Measurements from ENCODE around the gene ADGRV1.
"Not testable (repeated sequence)": the region's sequence is repeated elsewhere in the genome, so short reads cannot be mapped to it uniquely, and the experiment has no call there.

The ADGRV1 gene

GRCh38 chr5:90549729-90550275 lies 8.8 kb upstream of the ADGRV1 start:
- no peak for DNase-seq

- DNase-seq: no peak
Measured at GRCh38 chr5:90550963-90551362, 7.6 kb upstream of the ADGRV1 start.

- no peak for DNase-seq
Measured at GRCh38 chr5:90551376-90551775, 7.2 kb upstream of the ADGRV1 start.

GRCh38 chr5:90553711-90554110 lies 4.9 kb upstream of the ADGRV1 start:
- no peak for DNase-seq

GRCh38 chr5:90554358-90555006 lies 4.1 kb upstream of the ADGRV1 start:
- no peak for DNase-seq

- DNase-seq: no peak
Measured at GRCh38 chr5:90555666-90556065, 2.9 kb upstream of the ADGRV1 start.

- DNase-seq: no peak
Measured at GRCh38 chr5:90557391-90557790, 1.2 kb upstream of the ADGRV1 start.

GRCh38 chr5:90557871-90558270 lies 726 bp upstream of the ADGRV1 start:
- no peak for DNase-seq

GRCh38 chr5:90560771-90561170 lies 2.2 kb downstream of the ADGRV1 start:
- DNase-seq: no peak

- no peak for DNase-seq
Measured at GRCh38 chr5:90561766-90562165, 3.2 kb downstream of the ADGRV1 start.

- no peak for DNase-seq
Measured at GRCh38 chr5:90562341-90562740, 3.7 kb downstream of the ADGRV1 start.

GRCh38 chr5:90563108-90563507 lies 4.5 kb downstream of the ADGRV1 start:
- no peak for DNase-seq

GRCh38 chr5:90565491-90565890 lies 6.9 kb downstream of the ADGRV1 start:
- DNase-seq: no peak

- no peak for DNase-seq
Measured at GRCh38 chr5:90569084-90569483, 10.5 kb downstream of the ADGRV1 start.

GRCh38 chr5:90570034-90570433 lies 11.4 kb downstream of the ADGRV1 start:
- no peak for DNase-seq

GRCh38 chr5:90571147-90571773 lies 12.7 kb downstream of the ADGRV1 start:
- DNase-seq: no peak

GRCh38 chr5:90575712-90576111 lies 17.1 kb downstream of the ADGRV1 start:
- DNase-seq: no peak

- DNase-seq: not testable (repeated sequence)
Measured at GRCh38 chr5:90576566-90576965, 18.0 kb downstream of the ADGRV1 start.

GRCh38 chr5:90579905-90580304 lies 21.3 kb downstream of the ADGRV1 start:
- DNase-seq: not testable (repeated sequence)

- DNase-seq: no peak
Measured at GRCh38 chr5:90581956-90582355, 23.4 kb downstream of the ADGRV1 start.

- DNase-seq: no peak
Measured at GRCh38 chr5:90585337-90585986, 26.9 kb downstream of the ADGRV1 start.

GRCh38 chr5:90586469-90586868 lies 27.9 kb downstream of the ADGRV1 start:
- no peak for DNase-seq

- no peak for DNase-seq
Measured at GRCh38 chr5:90590170-90590569, 31.6 kb downstream of the ADGRV1 start.

GRCh38 chr5:90593083-90593482 lies 34.5 kb downstream of the ADGRV1 start:
- DNase-seq: not testable (repeated sequence)

Measured in activated CD4-positive, alpha-beta T cell treated with anti-CD3 and anti-CD28 coated beads for 48 hours (primary cell).